ENCODE data around the gene CNOT1. TPM values are rescaled to one million over a fixed set of nuclear protein-coding genes. Genes with fewer than 3 reads are reported as not detected.

The CNOT1 gene
- total RNA-seq, 1 donor from 2014 or later, result 213 TPM

- DNase-seq (ENCODE audit: low spot score in 2 of 2, unreplicated experiment in 2 of 2), result peak; percentile 80 to 93
- H3K27ac Mint-ChIP-seq, result no peak overlapping the region
- no peaks in the 10 kb centered on the region for H3K9me3 Mint-ChIP-seq
- H3K27me3 Mint-ChIP-seq (ENCODE audit: low read depth), result peaks cover 7% of the 10 kb centered on the region
- TF ChIP-seq CTCF (IDR thresholded peaks at IDR 0.05; ENCODE audit: unreplicated experiment), result peak; percentile 92
- no peaks in the 10 kb centered on the region for H3K36me3 Mint-ChIP-seq
- H3K4me3 Mint-ChIP-seq, result no peak overlapping the region
- no peaks in the 10 kb centered on the region for H3K4me1 Mint-ChIP-seq
Measured at GRCh38 chr16:58487566-58488351, 141.9 kb downstream of the CNOT1 start.

GRCh38 chr16:58485184-58485887 is 144.3 kb downstream of the CNOT1 start:
- Mint-ChIP-seq H3K4me3 (no peak overlapping the region), H3K4me1 (no peaks in the 10 kb centered on the region), H3K27ac (no peak overlapping the region), H3K27me3 (ENCODE audit: low read depth) (peaks cover 7% of the 10 kb centered on the region), H3K36me3 (no peaks in the 10 kb centered on the region), H3K9me3 (no peaks in the 10 kb centered on the region)
- TF ChIP-seq CTCF (IDR thresholded peaks at IDR 0.05; ENCODE audit: unreplicated experiment), result no peak
- DNase-seq (ENCODE audit: low spot score in 2 of 2, unreplicated experiment in 2 of 2), result no peak

- H3K27ac Mint-ChIP-seq, result no peak overlapping the region
- no peaks in the 10 kb centered on the region for H3K9me3 Mint-ChIP-seq
- H3K4me1 Mint-ChIP-seq, result no peaks in the 10 kb centered on the region
- DNase-seq (ENCODE audit: low spot score in 2 of 2, unreplicated experiment in 2 of 2), result no peak
- H3K27me3 Mint-ChIP-seq (ENCODE audit: low read depth), result peaks cover 19% of the 10 kb centered on the region
- TF ChIP-seq CTCF (IDR thresholded peaks at IDR 0.05; ENCODE audit: unreplicated experiment), result no peak
- no peak overlapping the region for H3K4me3 Mint-ChIP-seq
- no peaks in the 10 kb centered on the region for H3K36me3 Mint-ChIP-seq
Measured at GRCh38 chr16:58481931-58482330, 147.7 kb downstream of the CNOT1 start.

- peaks cover 21% of the 10 kb centered on the region for H3K27me3 Mint-ChIP-seq (ENCODE audit: low read depth)
- H3K36me3 Mint-ChIP-seq, result no peaks in the 10 kb centered on the region
- no peak overlapping the region for H3K27ac Mint-ChIP-seq
- TF ChIP-seq CTCF (IDR thresholded peaks at IDR 0.05; ENCODE audit: unreplicated experiment), result no peak
- no peaks in the 10 kb centered on the region for H3K9me3 Mint-ChIP-seq
- no peak overlapping the region for H3K4me3 Mint-ChIP-seq
- H3K4me1 Mint-ChIP-seq, result no peaks in the 10 kb centered on the region
- no peak for DNase-seq (ENCODE audit: low spot score in 2 of 2, unreplicated experiment in 2 of 2)
Measured at GRCh38 chr16:58481226-58481869, 148.3 kb downstream of the CNOT1 start.

- H3K4me3 Mint-ChIP-seq, result no peak overlapping the region
- H3K4me1 Mint-ChIP-seq, result no peaks in the 10 kb centered on the region
- H3K27ac Mint-ChIP-seq, result no peak overlapping the region
- TF ChIP-seq CTCF (IDR thresholded peaks at IDR 0.05; ENCODE audit: unreplicated experiment), result no peak
- H3K27me3 Mint-ChIP-seq (ENCODE audit: low read depth), result peaks cover 40% of the 10 kb centered on the region
- no peak for DNase-seq (ENCODE audit: low spot score in 2 of 2, unreplicated experiment in 2 of 2)
- no peaks in the 10 kb centered on the region for H3K36me3 Mint-ChIP-seq
- H3K9me3 Mint-ChIP-seq, result no peaks in the 10 kb centered on the region
Measured at GRCh38 chr16:58478427-58478826, 151.2 kb downstream of the CNOT1 start.

All from mesothelial cell of epicardium (in vitro differentiated cells).